Caco-2 (cell line): ENCODE measurements around the gene OSCAR. TPM values are rescaled to one million over a fixed set of nuclear protein-coding genes. Genes with fewer than 3 reads are reported as not detected.

Experiments used
- BruUV-seq: library from RNA; stranded (reverse); fragments of 400-500 nt; replicated peaks from 2 replicates; lab custom pipeline; 2021; lab: Mats Ljungman, UMichigan
- CTCF ChIA-PET: fragments of 300-600 bp; sonication (Branson Sonifier 250); formaldehyde crosslinking; loops from one replicate; lab custom pipeline; 2022; ENCODE audit warnings: antibody characterized with exemption; lab: Charles Lee
- POLR2A ChIA-PET: fragments of 300-600 bp; sonication (Branson Sonifier 250); formaldehyde crosslinking; loops from one replicate; lab custom pipeline; 2022; ENCODE audit warnings: antibody characterized with exemption; lab: Charles Lee
- DNase-seq, 2 experiments: peaks; one replicate each; pipeline versions ENCODE4 v3.0.0 to v3.0.0-alpha.2; 2020 to 2022
- H3K27me3 ChIP-seq: replicated peaks from 2 replicates; pipeline ENCODE4 v1.6.0; 2011; ENCODE audit warnings: low read length; ENCODE audit not compliant: control insufficient read depth, insufficient read depth
- H3K36me3 ChIP-seq: 2 replicates; pipeline ENCODE4 v1.5.1; 2011; ENCODE audit warnings: low read length; ENCODE audit not compliant: control insufficient read depth, insufficient read depth
- H3K4me1 ChIP-seq: fragments of 250-450 bp; sonication (Bioruptor Pico); 2 replicates; pipeline ENCODE4 v1.5.1; 2020; ENCODE audit warnings: mild to moderate bottlenecking
- H3K4me3 ChIP-seq: 2 replicates; pipeline ENCODE4 v1.5.1; 2011; ENCODE audit warnings: low read depth, mild to moderate bottlenecking, control low read depth, low read length
- H3K9me3 ChIP-seq: fragments of 250-450 bp; sonication (Bioruptor Pico); 2 replicates; pipeline ENCODE4 v1.5.1; 2020; ENCODE audit warnings: mild to moderate bottlenecking, moderate library complexity
- H3K27ac Mint-ChIP-seq: one replicate; pipeline ENCODE4 v1.8.0; 2022; ENCODE audit warnings: mixed read lengths; ENCODE audit not compliant: unreplicated experiment
- H3K27me3 Mint-ChIP-seq: one replicate; pipeline ENCODE4 v1.8.0; 2022; ENCODE audit warnings: mixed read lengths; ENCODE audit not compliant: insufficient read depth, unreplicated experiment
- H3K36me3 Mint-ChIP-seq: one replicate; pipeline ENCODE4 v1.8.0; 2022; ENCODE audit warnings: mild to moderate bottlenecking, mixed read lengths; ENCODE audit not compliant: insufficient read depth, unreplicated experiment
- H3K4me1 Mint-ChIP-seq: one replicate; pipeline ENCODE4 v1.8.0; 2022; ENCODE audit warnings: low read depth, mixed read lengths; ENCODE audit not compliant: unreplicated experiment
- H3K4me3 Mint-ChIP-seq: one replicate; pipeline ENCODE4 v1.8.0; 2022; ENCODE audit warnings: mild to moderate bottlenecking, moderate library complexity, mixed read lengths; ENCODE audit not compliant: unreplicated experiment
- H3K9me3 Mint-ChIP-seq: one replicate; pipeline ENCODE4 v1.8.0; 2022; ENCODE audit warnings: mixed read lengths; ENCODE audit not compliant: unreplicated experiment
- intact Hi-C: fragments of 100-400 bp; cut with micrococcal nuclease; formaldehyde crosslinking; loops from one replicate; pipeline ENCODE4 v1.10.0; 2022; ENCODE audit not compliant: unreplicated experiment
- total RNA-seq: library from RNA; stranded (reverse); gene quantifications from 2 replicates; pipeline ENCODE4 v1.2.3, GENCODE V29; 2022
- TF ChIP-seq, protein P1 (sequence below), 2 experiments: fragments of 200-600 bp in 1 of 2; IDR thresholded peaks; 1 replicate in 1 of 2; 2 replicates in 1 of 2; pipeline versions ENCODE4 v1.5.1 to v1.8.0; 2011 to 2022; ENCODE audit warnings: antibody characterized with exemption in 1 of 2, control low read depth in 1 of 2, inconsistent platforms in 1 of 2, low read depth in 1 of 2, low read length in 1 of 2, mild to moderate bottlenecking in 1 of 2, moderate library complexity in 1 of 2; ENCODE audit not compliant: insufficient read depth in 1 of 2, severe bottlenecking in 1 of 2, unreplicated experiment in 1 of 2

Gene OSCAR
- total RNA-seq, 1 experiment from 2014 or later, result not detected

DNA sequence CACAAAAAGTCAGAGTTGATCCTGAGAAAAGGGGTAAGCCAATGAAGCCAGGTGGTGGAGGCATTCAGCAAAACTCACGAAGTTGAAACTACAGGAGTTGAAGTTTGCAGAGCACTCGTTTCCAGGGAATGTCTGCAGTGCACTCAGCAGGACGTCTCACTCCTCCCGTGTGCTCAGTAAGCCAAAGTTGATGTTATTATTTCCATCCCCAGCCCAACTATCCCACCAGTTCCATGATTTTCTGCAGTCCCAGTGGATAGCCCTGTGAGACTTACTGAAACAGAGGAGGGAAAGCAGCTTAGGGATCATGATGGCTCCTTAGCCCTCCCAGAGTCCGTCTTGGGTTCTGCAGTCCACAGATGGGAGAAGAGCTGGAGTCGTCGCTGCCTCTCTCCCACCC is 19.6 kb downstream of the OSCAR start, which contains the start of gene TARM1:
TARM1 (minus strand) TSS at position 334 of the 400 bp plus-strand sequence; CDS start at position 309, 25 bp downstream.
- no TSS peak for BruUV-seq
- intact Hi-C loops, result no loop called here
- H3K27me3 ChIP-seq, result no peaks in the 10 kb centered on the region
- DNase-seq, result no peak
- ChIA-PET CTCF (interaction anchor here (0.9 kb wide), 1 partner anchor 54 kb away, joined by 3 read pairs; no protein-coding TSS in a partner anchor), POLR2A (no interaction called here)
- TF ChIP-seq, protein P1, sequence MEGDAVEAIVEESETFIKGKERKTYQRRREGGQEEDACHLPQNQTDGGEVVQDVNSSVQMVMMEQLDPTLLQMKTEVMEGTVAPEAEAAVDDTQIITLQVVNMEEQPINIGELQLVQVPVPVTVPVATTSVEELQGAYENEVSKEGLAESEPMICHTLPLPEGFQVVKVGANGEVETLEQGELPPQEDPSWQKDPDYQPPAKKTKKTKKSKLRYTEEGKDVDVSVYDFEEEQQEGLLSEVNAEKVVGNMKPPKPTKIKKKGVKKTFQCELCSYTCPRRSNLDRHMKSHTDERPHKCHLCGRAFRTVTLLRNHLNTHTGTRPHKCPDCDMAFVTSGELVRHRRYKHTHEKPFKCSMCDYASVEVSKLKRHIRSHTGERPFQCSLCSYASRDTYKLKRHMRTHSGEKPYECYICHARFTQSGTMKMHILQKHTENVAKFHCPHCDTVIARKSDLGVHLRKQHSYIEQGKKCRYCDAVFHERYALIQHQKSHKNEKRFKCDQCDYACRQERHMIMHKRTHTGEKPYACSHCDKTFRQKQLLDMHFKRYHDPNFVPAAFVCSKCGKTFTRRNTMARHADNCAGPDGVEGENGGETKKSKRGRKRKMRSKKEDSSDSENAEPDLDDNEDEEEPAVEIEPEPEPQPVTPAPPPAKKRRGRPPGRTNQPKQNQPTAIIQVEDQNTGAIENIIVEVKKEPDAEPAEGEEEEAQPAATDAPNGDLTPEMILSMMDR (IDR thresholded peaks at IDR 0.05; ENCODE audit: insufficient read depth in 1 of 2, low read depth in 1 of 2, low read length in 1 of 2, severe bottlenecking in 1 of 2, unreplicated experiment in 1 of 2), result no peak
- H3K4me3 ChIP-seq, result no peak within 1 kb of the TSS
- no peaks in the 10 kb centered on the region for H3K4me1 ChIP-seq
- Mint-ChIP-seq H3K27me3 (peaks cover 2% of the 10 kb centered on the region), H3K9me3 (peaks cover 29% of the 10 kb centered on the region), H3K4me1 (no peaks in the 10 kb centered on the region), H3K36me3 (no peaks in the 10 kb centered on the region), H3K27ac (no peak within 1 kb of the TSS), H3K4me3 (no peak within 1 kb of the TSS)
- no peaks in the 10 kb centered on the region for H3K36me3 ChIP-seq
- peaks cover 23% of the 10 kb centered on the region for H3K9me3 ChIP-seq

- BruUV-seq, result no TSS peak
- H3K27me3 ChIP-seq, result no peaks in the 10 kb centered on the region
- Mint-ChIP-seq H3K4me3 (no peak overlapping the region), H3K4me1 (no peaks in the 10 kb centered on the region), H3K27ac (no peak overlapping the region), H3K27me3 (peaks cover 4% of the 10 kb centered on the region), H3K9me3 (peaks cover 27% of the 10 kb centered on the region), H3K36me3 (no peaks in the 10 kb centered on the region)
- no peaks in the 10 kb centered on the region for H3K4me1 ChIP-seq
- intact Hi-C loops, result no loop called here
- H3K36me3 ChIP-seq, result no peaks in the 10 kb centered on the region
- TF ChIP-seq, protein P1 (IDR thresholded peaks at IDR 0.05; ENCODE audit: insufficient read depth in 1 of 2, low read depth in 1 of 2, low read length in 1 of 2, severe bottlenecking in 1 of 2, unreplicated experiment in 1 of 2), result no peak
- ChIA-PET CTCF (no interaction called here), POLR2A (no interaction called here)
- no peak for DNase-seq
- no peak overlapping the region for H3K4me3 ChIP-seq
- H3K9me3 ChIP-seq, result peaks cover 14% of the 10 kb centered on the region
Measured at GRCh38 chr19:54077334-54077733, 23.3 kb downstream of the OSCAR start.

GRCh38 chr19:54074851-54075250 is 25.8 kb downstream of the OSCAR start:
- Mint-ChIP-seq H3K9me3 (peaks cover 21% of the 10 kb centered on the region), H3K4me1 (no peaks in the 10 kb centered on the region), H3K4me3 (no peak overlapping the region), H3K27me3 (peaks cover 4% of the 10 kb centered on the region), H3K36me3 (peaks cover 4% of the 10 kb centered on the region), H3K27ac (no peak overlapping the region)
- no peaks in the 10 kb centered on the region for H3K36me3 ChIP-seq
- no peak overlapping the region for H3K4me3 ChIP-seq
- H3K9me3 ChIP-seq, result no peaks in the 10 kb centered on the region; the same call in 1 of the 2 replicates
- ChIA-PET POLR2A (no interaction called here), CTCF (no interaction called here)
- no peaks in the 10 kb centered on the region for H3K27me3 ChIP-seq
- H3K4me1 ChIP-seq, result no peaks in the 10 kb centered on the region
- no TSS peak for BruUV-seq
- DNase-seq, result no peak
- intact Hi-C loops, result no loop called here
- TF ChIP-seq, protein P1 (IDR thresholded peaks at IDR 0.05; ENCODE audit: insufficient read depth in 1 of 2, low read depth in 1 of 2, low read length in 1 of 2, severe bottlenecking in 1 of 2, unreplicated experiment in 1 of 2), result no peak
